T-helper 2 cell treated with Interferon-gamma antibody and Interleukin-4, amounts not matched to agents 5 μg/mL and 100 μg/mL, for 36 hours (primary cell): ENCODE measurements around the gene RAB37.

Experiments
- DNase-seq: peaks from one replicate; pipeline ENCODE4 v3.0.0; 2021; ENCODE audit warnings: low spot score
- H3K27ac Mint-ChIP-seq: one replicate; pipeline ENCODE4 v1.8.0; 2021; ENCODE audit warnings: mild to moderate bottlenecking, mixed read lengths
- H3K27me3 Mint-ChIP-seq: one replicate; pipeline ENCODE4 v1.8.0; 2021; ENCODE audit warnings: low read depth, mixed read lengths
- H3K36me3 Mint-ChIP-seq: one replicate; pipeline ENCODE4 v1.8.0; 2021; ENCODE audit warnings: low read depth, mixed read lengths
- H3K4me1 Mint-ChIP-seq: one replicate; pipeline ENCODE4 v1.8.0; 2021; ENCODE audit warnings: low read depth, mixed read lengths
- H3K4me3 Mint-ChIP-seq: one replicate; pipeline ENCODE4 v1.8.0; 2022; ENCODE audit warnings: mild to moderate bottlenecking, moderate library complexity, mixed read lengths
- H3K9me3 Mint-ChIP-seq: one replicate; pipeline ENCODE4 v1.8.0; 2021; ENCODE audit warnings: mixed read lengths

The RAB37 gene, protein sequence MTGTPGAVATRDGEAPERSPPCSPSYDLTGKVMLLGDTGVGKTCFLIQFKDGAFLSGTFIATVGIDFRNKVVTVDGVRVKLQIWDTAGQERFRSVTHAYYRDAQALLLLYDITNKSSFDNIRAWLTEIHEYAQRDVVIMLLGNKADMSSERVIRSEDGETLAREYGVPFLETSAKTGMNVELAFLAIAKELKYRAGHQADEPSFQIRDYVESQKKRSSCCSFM

GRCh38 chr17:74736513-74737298 lies at the start of gene RAB37:
Gene RAB37 (plus strand): TSS chr17:74737256. CDS start chr17:74737273, 17 bp downstream.
- Mint-ChIP-seq H3K27ac (peak within 1 kb of the TSS; percentile 82), H3K27me3 (peaks cover 6% of the 10 kb centered on the region), H3K9me3 (no peaks in the 10 kb centered on the region), H3K4me3 (peak within 1 kb of the TSS; percentile 94), H3K36me3 (peaks cover 26% of the 10 kb centered on the region), H3K4me1 (peaks cover 47% of the 10 kb centered on the region)
- DNase-seq: no peak

GRCh38 chr17:74687886-74688285 lies 49.2 kb upstream of the RAB37 start:
- Mint-ChIP-seq H3K4me3 (no peak overlapping the region), H3K27me3 (peaks cover 10% of the 10 kb centered on the region), H3K36me3 (no peaks in the 10 kb centered on the region), H3K27ac (no peak overlapping the region), H3K4me1 (peaks cover 25% of the 10 kb centered on the region), H3K9me3 (no peaks in the 10 kb centered on the region)
- no peak for DNase-seq

GRCh38 chr17:74690409-74690825 lies 46.6 kb upstream of the RAB37 start:
- Mint-ChIP-seq H3K4me1 (peaks cover 25% of the 10 kb centered on the region), H3K27ac (no peak overlapping the region)

DNA sequence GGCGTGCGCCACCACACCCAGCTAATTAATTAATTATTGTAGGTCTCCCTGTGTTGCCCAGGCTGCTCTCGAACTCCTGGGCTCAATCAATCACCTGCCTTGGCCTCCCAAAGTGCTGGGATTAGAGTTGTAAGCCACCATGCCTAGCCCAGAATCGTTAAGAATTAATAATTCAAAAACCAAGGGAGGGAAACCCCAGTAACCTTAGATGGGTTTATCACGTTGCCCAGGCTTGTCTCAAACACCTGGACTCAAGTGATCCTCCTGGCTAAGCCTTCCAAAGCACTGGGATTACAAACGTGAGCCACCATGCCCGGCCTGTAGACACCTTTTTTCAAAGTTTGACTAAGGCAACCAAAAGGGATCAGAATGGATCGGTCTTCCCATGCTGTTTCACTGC lies 45.9 kb upstream of the RAB37 start:
- Mint-ChIP-seq H3K9me3 (peaks cover 8% of the 10 kb centered on the region), H3K4me1 (peaks cover 25% of the 10 kb centered on the region), H3K4me3 (no peak overlapping the region), H3K27me3 (peaks cover 9% of the 10 kb centered on the region), H3K36me3 (no peaks in the 10 kb centered on the region), H3K27ac (no peak overlapping the region)
- DNase-seq: no peak

More at GRCh38 chr17:74690409-74690825, 46.6 kb upstream of the RAB37 start:
- Mint-ChIP-seq H3K4me3 (no peak overlapping the region), H3K36me3 (no peaks in the 10 kb centered on the region), H3K27me3 (peaks cover 11% of the 10 kb centered on the region), H3K9me3 (peaks cover 8% of the 10 kb centered on the region)
- peak; percentile 6 for DNase-seq

GRCh38 chr17:74694081-74694480 lies 43.0 kb upstream of the RAB37 start:
- Mint-ChIP-seq H3K36me3 (no peaks in the 10 kb centered on the region), H3K27ac (no peak overlapping the region), H3K4me1 (peaks cover 14% of the 10 kb centered on the region), H3K4me3 (no peak overlapping the region), H3K9me3 (peaks cover 8% of the 10 kb centered on the region), H3K27me3 (peaks cover 12% of the 10 kb centered on the region)
- no peak for DNase-seq

DNA sequence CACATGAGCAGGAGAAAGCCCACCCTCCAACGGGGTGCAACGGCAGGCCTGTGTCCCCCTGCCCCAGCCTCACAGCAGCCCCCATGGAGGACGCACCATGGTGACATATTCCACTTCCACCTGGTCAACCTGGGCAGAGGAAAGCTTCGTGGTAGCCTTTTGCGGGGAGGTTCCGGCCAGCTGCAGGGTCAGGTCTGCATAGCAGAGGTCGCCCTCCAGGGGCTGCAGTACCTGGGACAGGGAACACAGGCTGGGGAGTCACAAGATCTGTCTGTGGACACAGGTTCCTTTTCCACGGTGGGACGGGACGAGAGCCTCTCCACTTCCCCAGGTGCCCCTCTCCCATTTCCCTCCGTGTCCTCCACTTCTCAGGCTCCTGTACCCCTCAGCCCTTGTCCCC lies 41.4 kb upstream of the RAB37 start:
- Mint-ChIP-seq H3K9me3 (peaks cover 8% of the 10 kb centered on the region), H3K4me1 (peaks cover 3% of the 10 kb centered on the region), H3K27ac (no peak overlapping the region), H3K27me3 (peaks cover 12% of the 10 kb centered on the region), H3K36me3 (no peaks in the 10 kb centered on the region), H3K4me3 (no peak overlapping the region)
- no peak for DNase-seq

GRCh38 chr17:74697515-74697914 lies 39.5 kb upstream of the RAB37 start:
- no peak for DNase-seq
- Mint-ChIP-seq H3K4me1 (no peaks in the 10 kb centered on the region), H3K27ac (no peak overlapping the region), H3K27me3 (peaks cover 14% of the 10 kb centered on the region), H3K4me3 (no peak overlapping the region), H3K36me3 (no peaks in the 10 kb centered on the region), H3K9me3 (peaks cover 8% of the 10 kb centered on the region)

- Mint-ChIP-seq H3K27me3 (peaks cover 9% of the 10 kb centered on the region), H3K27ac (no peak overlapping the region), H3K9me3 (peaks cover 8% of the 10 kb centered on the region), H3K4me1 (no peaks in the 10 kb centered on the region), H3K4me3 (no peak overlapping the region), H3K36me3 (no peaks in the 10 kb centered on the region)
- no peak for DNase-seq
Measured at GRCh38 chr17:74698069-74698468, 39.0 kb upstream of the RAB37 start.

- Mint-ChIP-seq H3K9me3 (peaks cover 3% of the 10 kb centered on the region), H3K4me1 (no peaks in the 10 kb centered on the region), H3K27ac (no peak overlapping the region), H3K27me3 (peaks cover 6% of the 10 kb centered on the region), H3K4me3 (no peak overlapping the region), H3K36me3 (no peaks in the 10 kb centered on the region)
- DNase-seq: no peak
Measured at GRCh38 chr17:74699236-74699635, 37.8 kb upstream of the RAB37 start.

DNA sequence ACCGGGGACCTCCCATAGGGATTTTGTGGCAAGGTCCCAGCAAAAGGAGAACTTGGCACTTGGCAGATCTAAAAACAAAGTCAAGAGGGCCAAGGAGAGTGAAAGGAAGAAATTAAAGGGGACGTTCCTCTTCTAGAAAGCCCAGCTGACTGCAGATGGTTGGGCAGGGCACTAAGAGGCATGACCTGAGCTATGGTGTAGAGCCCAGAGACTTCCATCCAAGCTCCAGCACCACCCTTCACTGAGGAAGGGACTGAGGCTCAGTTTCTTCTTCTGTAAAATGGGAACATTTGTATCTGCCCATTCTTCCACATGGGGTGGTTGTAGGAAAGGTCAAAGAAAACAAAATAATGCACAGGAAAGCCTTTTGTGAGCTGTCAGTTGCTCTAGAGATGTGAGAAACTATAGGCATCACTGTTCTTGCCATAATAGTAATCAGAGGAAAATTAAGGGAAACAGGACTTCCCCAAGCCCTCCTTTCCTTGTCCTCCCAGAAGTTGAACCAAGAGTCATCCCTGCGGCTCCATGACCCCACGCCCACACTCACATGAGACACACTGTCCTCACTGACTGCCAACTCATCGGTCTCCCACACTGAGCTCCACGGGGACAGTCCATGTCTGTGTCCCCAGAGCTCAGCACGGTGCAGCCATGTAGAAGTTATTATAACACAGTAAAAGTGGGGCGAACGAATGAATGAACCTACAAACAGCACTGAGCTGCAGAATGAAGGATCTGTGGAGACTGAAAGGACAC lies 34.8 kb upstream of the RAB37 start:
- H3K27ac Mint-ChIP-seq: no peak overlapping the region
- H3K9me3 Mint-ChIP-seq: no peaks in the 10 kb centered on the region
- H3K4me1 Mint-ChIP-seq: no peaks in the 10 kb centered on the region
- H3K4me3 Mint-ChIP-seq: no peak overlapping the region
- H3K36me3 Mint-ChIP-seq: no peaks in the 10 kb centered on the region
- peaks cover 25% of the 10 kb centered on the region for H3K27me3 Mint-ChIP-seq
- no peak for DNase-seq

GRCh38 chr17:74703311-74703710 lies 33.7 kb upstream of the RAB37 start:
- Mint-ChIP-seq H3K9me3 (no peaks in the 10 kb centered on the region), H3K27me3 (peaks cover 25% of the 10 kb centered on the region), H3K36me3 (no peaks in the 10 kb centered on the region), H3K4me1 (no peaks in the 10 kb centered on the region), H3K4me3 (no peak overlapping the region), H3K27ac (no peak overlapping the region)
- DNase-seq: no peak

GRCh38 chr17:74704544-74704943 lies 32.5 kb upstream of the RAB37 start:
- Mint-ChIP-seq H3K4me3 (no peak overlapping the region), H3K36me3 (no peaks in the 10 kb centered on the region), H3K27me3 (peaks cover 26% of the 10 kb centered on the region), H3K27ac (no peak overlapping the region), H3K9me3 (no peaks in the 10 kb centered on the region), H3K4me1 (no peaks in the 10 kb centered on the region)
- DNase-seq: no peak

- peaks cover 6% of the 10 kb centered on the region for H3K4me1 Mint-ChIP-seq
- H3K27me3 Mint-ChIP-seq: peaks cover 38% of the 10 kb centered on the region
- no peaks in the 10 kb centered on the region for H3K9me3 Mint-ChIP-seq
- H3K27ac Mint-ChIP-seq: peak overlapping the region; percentile 1
- no peak overlapping the region for H3K4me3 Mint-ChIP-seq
- no peak for DNase-seq
- H3K36me3 Mint-ChIP-seq: no peaks in the 10 kb centered on the region
Measured at GRCh38 chr17:74711058-74711824, 25.8 kb upstream of the RAB37 start.
